Body of pancreas (tissue), 4 donors: Measurements from ENCODE around the gene ADIG. TPM values are rescaled to one million over a fixed set of nuclear protein-coding genes. Genes with fewer than 3 reads are reported as not detected.

Experiments
- ATAC-seq: fragments of 150-250 bp; one replicate; pipeline ENCODE4 v1.9.1; 2016
- DNase-seq, 4 donors: peaks; one replicate each; pipeline ENCODE4 v3.0.0-alpha.2; 2019
- H3K27ac ChIP-seq, 4 donors: fragments of 200-600 bp; sonication (generic); 1 replicate in 3 of 4; 2 replicates in 1 of 4; pipeline versions ENCODE4 v1.5.1 to v1.6.1; 2016 to 2019; ENCODE audit warnings: mild to moderate bottlenecking in 1 of 4, mixed read lengths in 1 of 4, moderate library complexity in 1 of 4
- H3K27me3 ChIP-seq, 2 donors: fragments of 200-600 bp; sonication (generic); one replicate each; pipeline ENCODE4 v1.6.0; 2016; ENCODE audit warnings: mild to moderate bottlenecking in 1 of 2
- H3K36me3 ChIP-seq, 2 donors: fragments of 200-600 bp; sonication (generic); replicated peaks in 1 of 2; 2 replicates each; pipeline ENCODE4 v1.5.1; 2016; ENCODE audit warnings: low read depth in 2 of 2; ENCODE audit not compliant: insufficient read depth in 1 of 2
- H3K4me1 ChIP-seq: fragments of 200-600 bp; sonication (generic); one replicate; pipeline ENCODE4 v1.6.0; 2016
- H3K4me3 ChIP-seq, 2 donors: fragments of 200-600 bp; sonication (generic); 1 replicate in 1 of 2; 2 replicates in 1 of 2; pipeline ENCODE4 v1.5.1; 2016 to 2019
- H3K9me3 ChIP-seq, 3 donors: fragments of 200-600 bp; sonication (generic); 1 replicate in 2 of 3; 2 replicates in 1 of 3; pipeline ENCODE4 v1.5.1; 2016
- CTCF ChIP-seq, 7 experiments: fragments of 450-650 bp in 4 of 7; fragments of 200-600 bp in 3 of 7; sonication (generic) in 3 of 7; IDR thresholded peaks; one replicate each; pipeline ENCODE4 v1.5.1; 2016 to 2019; ENCODE audit warnings: antibody characterized with exemption in 7 of 7
- POLR2A ChIP-seq, 3 donors: fragments of 450-650 bp; IDR thresholded peaks; one replicate each; pipeline ENCODE4 v1.6.1; 2016; ENCODE audit warnings: antibody characterized with exemption in 3 of 3, mild to moderate bottlenecking in 2 of 3
- WGBS, 2 donors: methylation state at CpG; one replicate each; pipeline ENCODE4 v1.1.5; 2017; 5-methylcytosine and 5-hydroxymethylcytosine counted together
- intact Hi-C: fragments of 100-400 bp; cut with DNase I; formaldehyde crosslinking; loops from one replicate; pipeline ENCODE4 v1.15.1; 2023
- total RNA-seq, 2 donors: library from RNA; depleted of rRNA; stranded (reverse); fragments of >200 nt; gene quantifications; one replicate each; pipeline ENCODE4 v1.1.0, GENCODE V29; 2016

The ADIG gene
- total RNA-seq, 2 donors from 2014 or later: not detected

- no peaks in the 10 kb centered on the region for H3K9me3 ChIP-seq
- peaks cover 0 to 32% of the 10 kb centered on the region in 2 donors for H3K36me3 ChIP-seq
- ATAC-seq (no peak), DNase-seq (no peak)
- no peak overlapping the region for H3K27ac ChIP-seq
- H3K27me3 ChIP-seq: no peaks in the 10 kb centered on the region
- H3K4me1 ChIP-seq: no peaks in the 10 kb centered on the region
- TF ChIP-seq CTCF (IDR thresholded peaks at IDR 0.05) (no peak), POLR2A (IDR thresholded peaks at IDR 0.05) (no peak)
- no peak overlapping the region for H3K4me3 ChIP-seq
- intact Hi-C loops: no loop called here
- 96 to 100% methylated on average over 1 of the region's 1 CpG for WGBS, 2 donors
Measured at GRCh38 chr20:38550274-38550673, 30.7 kb upstream of the ADIG start.

GRCh38 chr20:38551056-38551626 is 29.9 kb upstream of the ADIG start:
- intact Hi-C loops: no loop called here
- ATAC-seq (no peak), DNase-seq (no peak)
- 93 to 94% methylated on average over 7 of the region's 7 CpGs for WGBS, 2 donors
- Histone ChIP-seq H3K27me3 (no peaks in the 10 kb centered on the region), H3K4me3 (no peak overlapping the region), H3K27ac (no peak overlapping the region), H3K36me3 (peaks cover 0 to 27% of the 10 kb centered on the region in 2 donors), H3K9me3 (no peaks in the 10 kb centered on the region), H3K4me1 (no peaks in the 10 kb centered on the region)
- TF ChIP-seq CTCF (IDR thresholded peaks at IDR 0.05) (no peak), POLR2A (IDR thresholded peaks at IDR 0.05) (no peak)

GRCh38 chr20:38554986-38555385 is 26.0 kb upstream of the ADIG start:
- TF ChIP-seq CTCF (IDR thresholded peaks at IDR 0.05) (no peak), POLR2A (IDR thresholded peaks at IDR 0.05) (no peak)
- DNase-seq: no peak
- no peak overlapping the region for H3K27ac ChIP-seq
- H3K9me3 ChIP-seq: no peaks in the 10 kb centered on the region
- ATAC-seq: no peak
- intact Hi-C loops: no loop called here
- H3K27me3 ChIP-seq: no peaks in the 10 kb centered on the region
- peaks cover 0 to 30% of the 10 kb centered on the region in 2 donors for H3K36me3 ChIP-seq
- H3K4me3 ChIP-seq: no peak overlapping the region
- H3K4me1 ChIP-seq: no peaks in the 10 kb centered on the region
- WGBS, 2 donors: 86 to 99% methylated on average over 2 of the region's 2 CpGs

GRCh38 chr20:38555395-38555794 is 25.6 kb upstream of the ADIG start:
- H3K36me3 ChIP-seq: peaks cover 0 to 30% of the 10 kb centered on the region in 2 donors
- H3K27ac ChIP-seq: no peak overlapping the region
- no peak overlapping the region for H3K4me3 ChIP-seq
- H3K4me1 ChIP-seq: no peaks in the 10 kb centered on the region
- DNase-seq: no peak
- ATAC-seq: no peak
- no peaks in the 10 kb centered on the region for H3K9me3 ChIP-seq
- TF ChIP-seq POLR2A (IDR thresholded peaks at IDR 0.05) (no peak), CTCF (IDR thresholded peaks at IDR 0.05) (no peak)
- intact Hi-C loops: no loop called here
- H3K27me3 ChIP-seq: no peaks in the 10 kb centered on the region

- H3K36me3 ChIP-seq: peaks cover 0 to 20% of the 10 kb centered on the region in 2 donors
- no peak for ATAC-seq
- intact Hi-C loops: no loop called here
Measured at GRCh38 chr20:38557174-38557573, 23.8 kb upstream of the ADIG start.

More at GRCh38 chr20:38557174-38557573, 23.8 kb upstream of the ADIG start:
- H3K27ac ChIP-seq: no peak overlapping the region
- H3K4me1 ChIP-seq: no peaks in the 10 kb centered on the region
- no peaks in the 10 kb centered on the region for H3K27me3 ChIP-seq
- no peak overlapping the region for H3K4me3 ChIP-seq
- no peaks in the 10 kb centered on the region for H3K9me3 ChIP-seq
- no peak for DNase-seq
- TF ChIP-seq CTCF (IDR thresholded peaks at IDR 0.05) (no peak), POLR2A (IDR thresholded peaks at IDR 0.05) (no peak)
- 91 to 94% methylated on average over 2 of the region's 2 CpGs for WGBS, 2 donors
